ENCODE results near the gene CAP1. TPM values are rescaled to one million over a fixed set of nuclear protein-coding genes. Genes with fewer than 3 reads are reported as not detected.
A peak's percentile ranks its signal among the peaks of the same experiment; 100 is the strongest.

Gene CAP1
- total RNA-seq, 6 donors from 2014 or later: 113 to 502 (median 245) TPM

DNA sequence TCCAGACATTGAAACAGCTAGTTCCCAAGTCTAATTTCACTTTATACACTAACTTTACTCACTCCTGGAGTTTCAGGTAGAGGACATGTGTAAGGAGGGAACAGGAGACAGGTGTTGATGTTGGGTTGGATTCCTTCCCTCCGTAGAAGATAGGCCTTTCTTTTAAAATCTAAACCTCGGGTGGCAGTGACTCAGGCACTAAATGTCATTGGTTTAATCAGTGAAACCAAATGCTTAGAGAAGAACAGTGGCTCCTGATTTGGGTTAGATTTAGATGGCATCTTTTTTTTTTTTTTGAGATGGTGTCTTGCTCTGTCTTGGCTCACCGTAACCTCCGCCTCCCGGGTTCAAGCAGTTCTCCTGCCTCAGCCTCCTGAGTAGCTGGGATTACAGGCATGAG lies 7.2 kb downstream of the CAP1 start:
- Histone ChIP-seq H3K4me1 (peaks cover 59 to 83% (median 75%) of the 10 kb centered on the region in 4 donors), H3K9me3 (no peaks in the 10 kb centered on the region), H3K27ac (peak overlapping the region in 1 of 4 donors; percentile 74), H3K4me3 (no peak overlapping the region), H3K36me3 (peaks cover 0 to 44% (median 0%) of the 10 kb centered on the region in 4 donors), H3K27me3 (no peaks in the 10 kb centered on the region)
- TF ChIP-seq POLR2AphosphoS5 (IDR thresholded peaks at IDR 0.05) (no peak), CTCF (IDR thresholded peaks at IDR 0.05) (no peak)
- ATAC-seq (ENCODE audit: low FRiP score in 2 of 2) (no peak), DNase-seq (no peak)
- 84 to 96% methylated on average over 5 of the region's 5 CpGs for WGBS, 2 donors

- Histone ChIP-seq H3K4me3 (no peak overlapping the region), H3K27ac (peak overlapping the region in 2 of 4 donors; percentile 33 to 40), H3K4me1 (peaks cover 52 to 76% (median 64%) of the 10 kb centered on the region in 4 donors), H3K27me3 (no peaks in the 10 kb centered on the region), H3K36me3 (peaks cover 0 to 45% (median 0%) of the 10 kb centered on the region in 4 donors), H3K9me3 (no peaks in the 10 kb centered on the region)
- 47 to 55% methylated on average over 2 of the region's 2 CpGs for WGBS, 2 donors
- no peak for ATAC-seq (ENCODE audit: low FRiP score in 2 of 2)
- DNase-seq: no peak
- no peak for TF ChIP-seq CTCF (IDR thresholded peaks at IDR 0.05)
- no peak for TF ChIP-seq POLR2AphosphoS5 (IDR thresholded peaks at IDR 0.05)
- TF ChIP-seq POLR2A (IDR thresholded peaks at IDR 0.05): no peak
- no peak for TF ChIP-seq EP300 (IDR thresholded peaks at IDR 0.05)
Observed at GRCh38 chr1:40049725-40050124, 9.2 kb downstream of the CAP1 start.

- Histone ChIP-seq H3K27me3 (no peaks in the 10 kb centered on the region), H3K27ac (peak overlapping the region in 1 of 4 donors; percentile 30), H3K9me3 (no peaks in the 10 kb centered on the region), H3K4me1 (peaks cover 45 to 76% (median 61%) of the 10 kb centered on the region in 4 donors), H3K36me3 (peaks cover 0 to 43% (median 0%) of the 10 kb centered on the region in 4 donors), H3K4me3 (no peak overlapping the region)
- TF ChIP-seq CTCF (IDR thresholded peaks at IDR 0.05) (no peak), POLR2A (IDR thresholded peaks at IDR 0.05) (no peak), EP300 (IDR thresholded peaks at IDR 0.05) (no peak), POLR2AphosphoS5 (IDR thresholded peaks at IDR 0.05) (no peak)
- WGBS, 2 donors: 62 to 76% methylated on average over 3 of the region's 3 CpGs
- DNase-seq: no peak
- ATAC-seq (ENCODE audit: low FRiP score in 2 of 2): peak in 1 of 2 donors; percentile 32
Observed at GRCh38 chr1:40050863-40051262, 10.3 kb downstream of the CAP1 start.

DNA sequence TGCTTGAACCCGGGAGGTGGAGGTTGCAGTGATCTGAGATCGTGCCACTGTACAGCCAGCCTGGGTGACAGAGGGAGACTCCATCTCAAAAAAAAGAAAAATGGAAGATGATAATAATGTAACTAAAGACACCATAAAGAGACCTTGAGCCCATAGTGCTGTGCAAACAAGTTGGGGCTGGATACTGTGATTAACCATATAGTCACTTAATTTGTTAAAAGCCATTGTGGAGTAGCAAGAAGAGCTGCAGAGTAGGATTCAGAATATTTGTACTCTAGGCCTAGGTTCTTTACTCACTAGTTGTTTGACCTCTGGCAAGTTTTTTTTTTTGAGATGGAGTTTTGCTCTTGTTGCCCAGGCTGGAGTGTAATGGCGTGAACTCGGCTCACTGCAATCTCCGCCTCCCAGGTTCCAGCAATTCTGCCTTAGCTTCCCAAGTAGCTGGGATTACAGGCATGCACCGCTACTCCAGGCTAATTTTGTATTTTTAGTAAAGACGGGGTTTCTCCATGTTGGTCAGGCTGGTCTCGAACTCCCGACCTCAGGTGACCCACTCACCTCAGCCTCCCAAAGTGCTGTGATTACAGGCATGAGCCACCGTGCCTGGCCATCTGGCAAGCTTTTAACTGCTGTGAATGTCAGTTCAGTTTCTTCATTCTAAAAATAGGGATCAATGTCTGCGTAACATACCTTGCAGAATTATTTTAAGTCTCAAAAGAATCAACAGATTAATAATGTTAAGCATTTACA lies 12.8 kb downstream of the CAP1 start:
- peaks cover 0 to 39% (median 0%) of the 10 kb centered on the region in 4 donors for H3K36me3 ChIP-seq
- TF ChIP-seq EP300 (IDR thresholded peaks at IDR 0.05) (no peak), POLR2A (IDR thresholded peaks at IDR 0.05) (no peak), CTCF (IDR thresholded peaks at IDR 0.05) (no peak), POLR2AphosphoS5 (IDR thresholded peaks at IDR 0.05) (no peak)
- no peaks in the 10 kb centered on the region for H3K9me3 ChIP-seq
- 94% methylated on average over 10 to 11 of the region's 11 CpGs for WGBS, 2 donors
- no peak overlapping the region for H3K4me3 ChIP-seq
- no peak for ATAC-seq (ENCODE audit: low FRiP score in 2 of 2)
- H3K27me3 ChIP-seq: no peaks in the 10 kb centered on the region
- H3K4me1 ChIP-seq: peaks cover 50 to 83% (median 65%) of the 10 kb centered on the region in 4 donors
- no peak overlapping the region for H3K27ac ChIP-seq
- no peak for DNase-seq

Data from upper lobe of left lung (tissue), 6 donors.